Natural killer cell (primary cell): ENCODE results near the gene FUT2. TPM values are rescaled to one million over a fixed set of nuclear protein-coding genes. Genes with fewer than 3 reads are reported as not detected.

Experiments
- ATAC-seq, 3 donors: fragments of 150-1000 bp in 2 of 3; fragments of 200-7000 bp in 1 of 3; cut with Tn5 transposase; 1 replicate in 1 of 3; 2 replicates in 2 of 3; pipeline ENCODE4 v1.10.0; 2021; ENCODE audit warnings: mild to moderate bottlenecking in 2 of 3, moderate library complexity in 2 of 3
- DNase-seq, 2 donors: peaks; one replicate each; pipeline versions ENCODE4 v3.0.0 to v3.0.0-alpha.2; 2013 to 2021; ENCODE audit warnings: mixed read lengths in 1 of 2
- H3K27ac ChIP-seq: one replicate; pipeline ENCODE4 v1.5.1; 2013; ENCODE audit warnings: mild to moderate bottlenecking, low read length
- H3K27me3 ChIP-seq: one replicate; pipeline ENCODE4 v1.6.1; 2013; ENCODE audit warnings: low read length; ENCODE audit not compliant: control insufficient read depth, insufficient read depth
- H3K36me3 ChIP-seq: one replicate; pipeline ENCODE4 v1.6.1; 2013; ENCODE audit warnings: low read length; ENCODE audit not compliant: control insufficient read depth, insufficient read depth
- H3K4me1 ChIP-seq: one replicate; pipeline ENCODE4 v1.6.1; 2013; ENCODE audit warnings: low read length; ENCODE audit not compliant: control insufficient read depth, insufficient read depth
- H3K4me3 ChIP-seq: one replicate; pipeline ENCODE4 v1.5.1; 2013; ENCODE audit warnings: low read length
- H3K9me3 ChIP-seq: one replicate; pipeline ENCODE4 v1.6.1; 2013; ENCODE audit warnings: low read length; ENCODE audit not compliant: control insufficient read depth, insufficient read depth
- H3K27ac Mint-ChIP-seq, 2 donors: one replicate each; pipeline ENCODE4 v1.8.0; 2022; ENCODE audit warnings: mild to moderate bottlenecking in 2 of 2, mixed read lengths in 2 of 2, moderate library complexity in 1 of 2
- H3K27me3 Mint-ChIP-seq, 2 donors: one replicate each; pipeline ENCODE4 v1.8.0; 2022; ENCODE audit warnings: low read depth in 2 of 2, mixed read lengths in 2 of 2
- H3K36me3 Mint-ChIP-seq: one replicate; pipeline ENCODE4 v1.8.0; 2022; ENCODE audit warnings: mixed read lengths
- H3K4me1 Mint-ChIP-seq, 2 donors: one replicate each; pipeline ENCODE4 v1.8.0; 2022; ENCODE audit warnings: mixed read lengths in 2 of 2
- H3K4me3 Mint-ChIP-seq: one replicate; pipeline ENCODE4 v1.8.0; 2022; ENCODE audit warnings: mild to moderate bottlenecking, moderate library complexity, mixed read lengths
- H3K9me3 Mint-ChIP-seq, 2 donors: one replicate each; pipeline ENCODE4 v1.8.0; 2022; ENCODE audit warnings: mixed read lengths in 2 of 2
- CTCF ChIP-seq: fragments of 200-600 bp; IDR thresholded peaks from one replicate; pipeline ENCODE4 v1.8.0; 2022; ENCODE audit warnings: antibody characterized with exemption
- WGBS: methylation state at CpG from one replicate; pipeline ENCODE4 v1.1.7; 2013; ENCODE audit warnings: missing lambda C conversion rate; ENCODE audit not compliant: insufficient coverage; 5-methylcytosine and 5-hydroxymethylcytosine counted together
- intact Hi-C: fragments of 100-400 bp; cut with micrococcal nuclease; formaldehyde crosslinking; loops from one replicate; pipeline ENCODE4 v1.14.2; 2022
- total RNA-seq, 4 donors: library from RNA; stranded (reverse); fragments of 120-200 nt in 1 of 4; gene quantifications; one replicate each; pipeline versions ENCODE4 v1.2.3 to v1.2.4, GENCODE V29; 2013 to 2022

FUT2 gene
- total RNA-seq, 3 donors from 2014 or later (not counting 1 experiment from before 2014, with no cell fraction given) = not detected

- ATAC-seq = no peak
- TF ChIP-seq CTCF = no peak
Observed at GRCh38 chr19:48674216-48674809, 21.5 kb upstream of the FUT2 start.

GRCh38 chr19:48674921-48675824 is 20.6 kb upstream of the FUT2 start:
- H3K4me3 Mint-ChIP-seq = no peak overlapping the region

More at GRCh38 chr19:48674216-48674809, 21.5 kb upstream of the FUT2 start:
- Histone ChIP-seq H3K36me3 (no peaks in the 10 kb centered on the region), H3K27ac (no peak overlapping the region), H3K4me1 (peaks cover 8% of the 10 kb centered on the region), H3K4me3 (no peak overlapping the region), H3K9me3 (no peaks in the 10 kb centered on the region), H3K27me3 (no peaks in the 10 kb centered on the region)
- Mint-ChIP-seq H3K36me3 (no peaks in the 10 kb centered on the region), H3K27me3 (peaks cover 0 to 3% of the 10 kb centered on the region in 2 donors), H3K4me3 (no peak overlapping the region), H3K4me1 (peaks cover 7 to 15% of the 10 kb centered on the region in 2 donors), H3K27ac (no peak overlapping the region), H3K9me3 (peaks cover 5% of the 10 kb centered on the region in 2 donors)
- DNase-seq = no peak
- 93% methylated on average over 18 of the region's 19 CpGs for WGBS
- intact Hi-C loops = no loop called here

GRCh38 chr19:48676487-48676886 is 19.3 kb upstream of the FUT2 start:
- peaks cover 7 to 8% of the 10 kb centered on the region in 2 donors for H3K4me1 Mint-ChIP-seq
- H3K9me3 ChIP-seq = no peaks in the 10 kb centered on the region
- H3K27ac Mint-ChIP-seq = no peak overlapping the region
- no peaks in the 10 kb centered on the region for H3K36me3 Mint-ChIP-seq
- no peak for TF ChIP-seq CTCF
- no peaks in the 10 kb centered on the region for H3K9me3 Mint-ChIP-seq
- H3K27ac ChIP-seq = no peak overlapping the region
- no peak overlapping the region for H3K4me3 ChIP-seq
- no peaks in the 10 kb centered on the region for H3K36me3 ChIP-seq
- intact Hi-C loops = loop anchor here (5.0 kb wide), 1 partner anchor 39 kb away; the partner anchor contains the start of gene DBP
- H3K4me1 ChIP-seq = peaks cover 14% of the 10 kb centered on the region
- peaks cover 0 to 3% of the 10 kb centered on the region in 2 donors for H3K27me3 Mint-ChIP-seq
- ATAC-seq (no peak), DNase-seq (no peak)
- H3K27me3 ChIP-seq = no peaks in the 10 kb centered on the region
- H3K4me3 Mint-ChIP-seq = no peak overlapping the region
- 89% methylated on average over 17 of the region's 17 CpGs for whole genome bisulfite sequencing

More at GRCh38 chr19:48674921-48675824, 20.6 kb upstream of the FUT2 start:
- DNase-seq (peak; percentile 59 to 91), ATAC-seq (peak; percentile 74 to 98 (median 98))
- no peaks in the 10 kb centered on the region for H3K9me3 Mint-ChIP-seq
- Histone ChIP-seq H3K4me1 (peaks cover 8% of the 10 kb centered on the region), H3K9me3 (no peaks in the 10 kb centered on the region), H3K4me3 (no peak overlapping the region), H3K27ac (no peak overlapping the region), H3K27me3 (no peaks in the 10 kb centered on the region), H3K36me3 (no peaks in the 10 kb centered on the region)
- TF ChIP-seq CTCF = peak; percentile 74
- peak overlapping the region in 1 of 2 donors; percentile 52 for H3K27ac Mint-ChIP-seq
- peaks cover 7 to 8% of the 10 kb centered on the region in 2 donors for H3K4me1 Mint-ChIP-seq
- intact Hi-C loops = loop anchor here (1.0 to 5.0 kb wide), 2 partner anchors 29 to 38 kb away; partner anchors contain the start of genes CA11 and DBP
- peaks cover 0 to 3% of the 10 kb centered on the region in 2 donors for H3K27me3 Mint-ChIP-seq
- no peaks in the 10 kb centered on the region for H3K36me3 Mint-ChIP-seq
- 43% methylated on average over 28 of the region's 28 CpGs for WGBS
